IMR-90 (cell line): ENCODE results near the gene ATXN3L. TPM values are rescaled to one million over a fixed set of nuclear protein-coding genes. Genes with fewer than 3 reads are reported as not detected.

Experiments used
- ATAC-seq: fragments of 200-7000 bp; cut with Tn5 transposase; 2 replicates; pipeline ENCODE4 v1.9.1; 2020; ENCODE audit warnings: low read depth, mild to moderate bottlenecking, moderate library complexity
- BruUV-seq: library from RNA; stranded (reverse); fragments of 400-500 nt; replicated peaks from 2 replicates; lab custom pipeline; 2021; lab: Mats Ljungman, UMichigan
- CTCF ChIA-PET: fragments of 300-600 bp; formaldehyde crosslinking; extraction: SDS; loops from one replicate; lab custom pipeline; 2021; ENCODE audit warnings: antibody characterized with exemption; lab: Yijun Ruan, JAX
- POLR2A ChIA-PET: fragments of 300-600 bp; sonication (Branson Sonifier 250); formaldehyde crosslinking; loops from one replicate; lab custom pipeline; 2022; ENCODE audit warnings: antibody characterized with exemption; ENCODE audit not compliant: unreplicated experiment; lab: Charles Lee
- DNase-seq: peaks from one replicate; pipeline ENCODE4 v3.0.0; 2013
- H2AFZ ChIP-seq: replicated peaks from 2 replicates; pipeline ENCODE3; 2013; ENCODE audit warnings: low read length, mild to moderate bottlenecking; ENCODE audit not compliant: poor library complexity
- H2AK5ac ChIP-seq: 2 replicates; pipeline ENCODE4 v1.6.1; 2013; ENCODE audit warnings: low read depth, low read length, inconsistent platforms
- H2AK9ac ChIP-seq: replicated peaks from 2 replicates; pipeline ENCODE3; 2013; ENCODE audit warnings: mild to moderate bottlenecking, low read depth, low read length, moderate library complexity; ENCODE audit not compliant: poor library complexity
- H2BK120ac ChIP-seq: 2 replicates; pipeline ENCODE4 v1.6.1; 2013; ENCODE audit warnings: low read depth, low read length, inconsistent platforms
- H2BK15ac ChIP-seq: 3 replicates; pipeline ENCODE4 v1.6.1; 2013; ENCODE audit warnings: low read depth, low read length, inconsistent platforms
- H2BK20ac ChIP-seq: 2 replicates; pipeline ENCODE4 v1.6.1; 2013; ENCODE audit warnings: low read depth, mild to moderate bottlenecking, inconsistent platforms, low read length, moderate library complexity
- H2BK5ac ChIP-seq: 2 replicates; pipeline ENCODE4 v1.6.1; 2013; ENCODE audit warnings: mild to moderate bottlenecking, low read depth, low read length, inconsistent platforms; ENCODE audit not compliant: poor library complexity, severe bottlenecking
- H3K14ac ChIP-seq: replicated peaks from 2 replicates; pipeline ENCODE4 v1.6.1; 2013; ENCODE audit warnings: low read depth, low read length, inconsistent platforms
- H3K18ac ChIP-seq: 2 replicates; pipeline ENCODE4 v1.6.1; 2013; ENCODE audit warnings: low read depth, low read length, control low read depth
- H3K23ac ChIP-seq: 2 replicates; pipeline ENCODE4 v1.6.1; 2013; ENCODE audit warnings: low read depth, low read length, inconsistent platforms
- H3K27ac ChIP-seq: 2 replicates; pipeline ENCODE4 v1.5.1; 2013; ENCODE audit warnings: mild to moderate bottlenecking, control low read depth, low read length; ENCODE audit not compliant: insufficient read depth
- H3K27me3 ChIP-seq: 2 replicates; pipeline ENCODE4 v1.6.1; 2013; ENCODE audit warnings: low read length; ENCODE audit not compliant: control insufficient read depth, insufficient read depth
- H3K36me3 ChIP-seq: 2 replicates; pipeline ENCODE4 v1.6.1; 2013; ENCODE audit warnings: low read length, mixed read lengths; ENCODE audit not compliant: control insufficient read depth, insufficient read depth
- H3K4ac ChIP-seq: 2 replicates; pipeline ENCODE4 v1.6.1; 2013; ENCODE audit warnings: low read depth, low read length, inconsistent platforms
- H3K4me1 ChIP-seq: 2 replicates; pipeline ENCODE4 v1.6.1; 2013; ENCODE audit warnings: low read length, mixed read lengths; ENCODE audit not compliant: control insufficient read depth, insufficient read depth
- H3K4me2 ChIP-seq: 2 replicates; pipeline ENCODE4 v1.6.1; 2013; ENCODE audit warnings: low read depth, mild to moderate bottlenecking, control low read depth, low read length, moderate library complexity
- H3K4me3 ChIP-seq: 2 replicates; pipeline ENCODE4 v1.5.1; 2013; ENCODE audit warnings: low read depth, mild to moderate bottlenecking, control low read depth, low read length, moderate library complexity; ENCODE audit not compliant: insufficient read depth
- H3K56ac ChIP-seq: 2 replicates; pipeline ENCODE4 v1.6.1; 2013; ENCODE audit warnings: low read length, inconsistent platforms; ENCODE audit not compliant: insufficient read depth; ENCODE audit errors: extremely low read depth
- H3K79me1 ChIP-seq, 2 experiments: 2 replicates each; pipeline ENCODE4 v1.6.1; 2013; ENCODE audit warnings: low read length in 2 of 2, inconsistent platforms in 1 of 2, low read depth in 1 of 2
- H3K9ac ChIP-seq: 2 replicates; pipeline ENCODE4 v1.6.1; 2013; ENCODE audit warnings: low read depth, low read length, control low read depth
- H3K9me1 ChIP-seq: 2 replicates; pipeline ENCODE4 v1.6.1; 2013; ENCODE audit warnings: low read length, inconsistent platforms; ENCODE audit not compliant: insufficient read depth
- H3K9me3 ChIP-seq: 2 replicates; pipeline ENCODE4 v1.6.1; 2013; ENCODE audit warnings: low read length; ENCODE audit not compliant: control insufficient read depth, insufficient read depth
- H4K20me1 ChIP-seq: 2 replicates; pipeline ENCODE4 v1.6.1; 2013; ENCODE audit warnings: low read length, inconsistent platforms; ENCODE audit not compliant: insufficient read depth
- H4K5ac ChIP-seq: 2 replicates; pipeline ENCODE4 v1.6.1; 2013; ENCODE audit warnings: mild to moderate bottlenecking, low read depth, low read length, control low read depth
- H4K8ac ChIP-seq, 2 experiments: 2 replicates each; pipeline ENCODE4 v1.6.1; 2013; ENCODE audit warnings: low read depth in 2 of 2, low read length in 2 of 2, control low read depth in 1 of 2, inconsistent platforms in 1 of 2
- H4K91ac ChIP-seq: 2 replicates; pipeline ENCODE4 v1.6.1; 2013; ENCODE audit warnings: low read depth, low read length, inconsistent platforms; ENCODE audit not compliant: insufficient read depth
- BHLHE40 ChIP-seq: fragments of 150-350 bp; IDR thresholded peaks from 2 replicates; pipeline ENCODE4 v1.6.1; 2016; ENCODE audit warnings: mild to moderate bottlenecking, low read depth, low read length
- CEBPB ChIP-seq: IDR thresholded peaks from 2 replicates; pipeline ENCODE4 v1.6.1; 2012; ENCODE audit warnings: low read depth, low read length, improper control_type of control experiment
- CHD1 ChIP-seq: IDR thresholded peaks from 2 replicates; pipeline ENCODE4 v1.6.1; 2012; ENCODE audit warnings: low read depth, low read length, improper control_type of control experiment
- CTCF ChIP-seq: conservative IDR thresholded peaks from 2 replicates; pipeline ENCODE4 v1.5.1; 2012; ENCODE audit warnings: mild to moderate bottlenecking, low read depth, low read length, improper control_type of control experiment
- ELK1 ChIP-seq: fragments of 150-350 bp; IDR thresholded peaks from 2 replicates; pipeline ENCODE4 v1.6.1; 2016; ENCODE audit warnings: low read depth, mild to moderate bottlenecking, low read length, moderate library complexity, borderline replicate concordance
- FOS ChIP-seq: fragments of 150-350 bp; IDR thresholded peaks from 2 replicates; pipeline ENCODE4 v1.6.1; 2016; ENCODE audit warnings: low read depth, low read length
- MAFK ChIP-seq: IDR thresholded peaks from 2 replicates; pipeline ENCODE4 v1.6.1; 2012; ENCODE audit warnings: low read depth, low read length, improper control_type of control experiment
- MAZ ChIP-seq: IDR thresholded peaks from 2 replicates; pipeline ENCODE4 v1.6.1; 2012; ENCODE audit warnings: low read depth, mild to moderate bottlenecking, low read length, improper control_type of control experiment, moderate library complexity, borderline replicate concordance
- MXI1 ChIP-seq: IDR thresholded peaks from 2 replicates; pipeline ENCODE4 v1.6.1; 2012; ENCODE audit warnings: low read depth, mild to moderate bottlenecking, low read length, moderate library complexity, borderline replicate concordance
- NFE2L2 ChIP-seq: fragments of 150-350 bp; IDR thresholded peaks from 2 replicates; pipeline ENCODE4 v1.6.1; 2016; ENCODE audit warnings: low read depth, mild to moderate bottlenecking, low read length
- POLR2A ChIP-seq: IDR thresholded peaks from 2 replicates; pipeline ENCODE4 v1.6.1; 2012; ENCODE audit warnings: mild to moderate bottlenecking, low read depth, low read length
- RAD21 ChIP-seq: IDR thresholded peaks from 2 replicates; pipeline ENCODE4 v1.6.1; 2012; ENCODE audit warnings: low read length, improper control_type of control experiment
- RCOR1 ChIP-seq: IDR thresholded peaks from 2 replicates; pipeline ENCODE4 v1.6.1; 2012; ENCODE audit warnings: mild to moderate bottlenecking, low read length, improper control_type of control experiment; ENCODE audit not compliant: insufficient replicate concordance
- RFX5 ChIP-seq: IDR thresholded peaks from 2 replicates; pipeline ENCODE4 v1.8.0; 2012; ENCODE audit warnings: low read depth, mild to moderate bottlenecking, low read length, moderate library complexity
- SMC3 ChIP-seq: fragments of 150-350 bp; IDR thresholded peaks from 2 replicates; pipeline ENCODE4 v1.6.1; 2016; ENCODE audit warnings: low read depth, mild to moderate bottlenecking, antibody characterized with exemption, low read length, moderate library complexity
- USF2 ChIP-seq: fragments of 150-350 bp; IDR thresholded peaks from 2 replicates; pipeline ENCODE4 v1.6.1; 2017; ENCODE audit warnings: mild to moderate bottlenecking, antibody characterized with exemption, low read length, low read depth
- WGBS, 2 experiments: methylation state at CpG; one replicate each; pipeline versions ENCODE4 v1.1.5 to v1.1.7; 2013; ENCODE audit warnings: missing lambda C conversion rate in 2 of 2; ENCODE audit not compliant: insufficient read length in 1 of 2; ENCODE audit errors: extremely low coverage in 2 of 2; 5-methylcytosine and 5-hydroxymethylcytosine counted together
- dilution Hi-C: fragments of 300-500 bp; cut with HindIII; formaldehyde crosslinking; loops from one replicate; pipeline ENCODE4 v1.14.3; 2018; ENCODE audit warnings: low sequenced_read_pairs; ENCODE audit not compliant: unreplicated experiment
- in situ Hi-C: fragments of 300-500 bp; cut with MboI; formaldehyde crosslinking; loops from 3 replicates; pipeline ENCODE4 v1.14.3; 2019; ENCODE audit warnings: low sequenced_read_pairs, inconsistent platforms, mixed read lengths
- intact Hi-C: fragments of 100-400 bp; cut with micrococcal nuclease; formaldehyde crosslinking; loops from 2 replicates; pipeline ENCODE4 v1.10.0; 2022
- polyA plus RNA-seq, 3 experiments: library from polyadenylated mRNA; depleted of rRNA; stranded (reverse); fragments of >200 nt; gene quantifications; 2 replicates each; pipeline ENCODE4 v1.2.3, GENCODE V29; 2012; ENCODE audit warnings: low replicate concordance in 1 of 3
- total RNA-seq: library from RNA; depleted of rRNA; stranded (reverse); fragments of >200 nt; gene quantifications from 2 replicates; pipeline ENCODE4 v1.2.3, GENCODE V29; 2012

The ATXN3L gene
- total and polyA plus RNA-seq, 2 of the 4 experiments (the other 2 are of a cell fraction) = not detected

GRCh38 chrX:13367950-13368349, 48.1 kb upstream of the ATXN3L start:
- Histone ChIP-seq H2BK5ac (no peak overlapping the region), H3K4ac (no peak overlapping the region), H4K5ac (no peak overlapping the region), H3K23ac (no peak overlapping the region), H4K8ac (no peak overlapping the region), H2BK120ac (no peak overlapping the region), H2AK9ac (no peak overlapping the region), H3K56ac (no peak overlapping the region), H3K9ac (no peak overlapping the region), H3K4me1 (no peaks in the 10 kb centered on the region), H3K79me1 (no peaks in the 10 kb centered on the region), H3K14ac (no peak overlapping the region), H2BK15ac (no peak overlapping the region), H2BK20ac (no peak overlapping the region), H4K20me1 (no peaks in the 10 kb centered on the region), H3K36me3 (no peaks in the 10 kb centered on the region), H2AK5ac (no peak overlapping the region), H4K91ac (no peak overlapping the region), H3K4me3 (no peak overlapping the region), H3K9me1 (no peaks in the 10 kb centered on the region), H3K27me3 (no peaks in the 10 kb centered on the region), H3K27ac (no peak overlapping the region), H3K9me3 (no peaks in the 10 kb centered on the region), H3K18ac (no peak overlapping the region), H3K4me2 (no peak overlapping the region), H2AFZ (no peak overlapping the region)
- dilution Hi-C loops = no loop called here
- DNase-seq (no peak), ATAC-seq (no peak)
- TF ChIP-seq NFE2L2 (no peak), ELK1 (no peak), CHD1 (no peak), MXI1 (no peak), SMC3 (no peak), RAD21 (no peak), BHLHE40 (no peak), USF2 (no peak), POLR2A (no peak), CEBPB (no peak), MAFK (no peak), FOS (no peak), CTCF (no peak), RCOR1 (no peak), RFX5 (no peak), MAZ (no peak)
- WGBS, 2 experiments = 66% methylated on average over 4 of the region's 7 CpGs; no CpG with 5 or more reads in 1 of the 2 experiments
- intact Hi-C loops = no loop called here
- CTCF ChIA-PET = no interaction called here
- BruUV-seq = no TSS peak
- POLR2A ChIA-PET = no interaction called here
- in situ Hi-C loops = no loop called here
